Sigmoid colon (tissue), 7 donors: ENCODE results near the gene CDH13. TPM values are rescaled to one million over a fixed set of nuclear protein-coding genes. Genes with fewer than 3 reads are reported as not detected.

Experiments used
- DNase-seq: peaks from one replicate; pipeline ENCODE4 v3.0.0-alpha.2; 2019
- H3K27ac ChIP-seq, 4 donors: fragments of 200-600 bp; sonication (generic); one replicate each; pipeline ENCODE4 v1.5.1; 2016 to 2019; ENCODE audit warnings: mild to moderate bottlenecking in 1 of 4
- H3K27me3 ChIP-seq, 3 donors: fragments of 200-600 bp; sonication (generic); one replicate each; pipeline ENCODE4 v1.5.1; 2019; ENCODE audit warnings: mild to moderate bottlenecking in 1 of 3
- H3K36me3 ChIP-seq, 4 donors: fragments of 200-600 bp; sonication (generic); one replicate each; pipeline ENCODE4 v1.5.1; 2016 to 2019
- H3K4me1 ChIP-seq, 4 donors: fragments of 200-600 bp; sonication (generic); one replicate each; pipeline ENCODE4 v1.5.1; 2017 to 2019
- H3K4me3 ChIP-seq, 4 donors: fragments of 200-600 bp; sonication (generic); one replicate each; pipeline ENCODE4 v1.5.1; 2017 to 2019; ENCODE audit warnings: mild to moderate bottlenecking in 2 of 4, moderate library complexity in 1 of 4
- H3K9me3 ChIP-seq, 4 donors: fragments of 200-600 bp in 3 of 4; sonication (generic) in 3 of 4; one replicate each; pipeline versions ENCODE4 v1.5.1 to v1.6.1; 2013 to 2019
- EP300 ChIP-seq, 4 donors: sonication (generic); formaldehyde crosslinking; IDR thresholded peaks; one replicate each; pipeline ENCODE4 v1.6.1; 2017; ENCODE audit warnings: antibody characterized with exemption in 4 of 4
- POLR2A ChIP-seq, 2 donors: fragments of 450-650 bp; IDR thresholded peaks; one replicate each; pipeline ENCODE4 v1.6.1; 2016; ENCODE audit warnings: antibody characterized with exemption in 2 of 2, mild to moderate bottlenecking in 2 of 2, moderate library complexity in 2 of 2
- POLR2AphosphoS5 ChIP-seq, 4 donors: sonication (generic); formaldehyde crosslinking; IDR thresholded peaks; one replicate each; pipeline ENCODE4 v1.6.1; 2017; ENCODE audit warnings: antibody characterized with exemption in 4 of 4
- WGBS, 2 donors: extraction: QIAGEN DNeasy Blood & Tissue Kit; methylation state at CpG; one replicate each; pipeline ENCODE4 v1.1.7; 2013; 5-methylcytosine and 5-hydroxymethylcytosine counted together
- intact Hi-C: fragments of 100-400 bp; cut with DNase I; formaldehyde crosslinking; loops from one replicate; pipeline ENCODE4 v1.15.1; 2023
- polyA plus RNA-seq, 3 donors: library from polyadenylated mRNA; stranded (reverse); fragments of 200-250 nt; gene quantifications; one replicate each; pipeline ENCODE4 v1.2.3, GENCODE V29; 2013
- total RNA-seq, 4 donors: library from RNA; depleted of rRNA; stranded (reverse); fragments of >200 nt; gene quantifications; one replicate each; pipeline ENCODE4 v1.1.0, GENCODE V29; 2016
- TF ChIP-seq, protein P1 (sequence below), 4 experiments: fragments of 450-650 bp in 3 of 4; fragments of 200-600 bp in 1 of 4; IDR thresholded peaks; one replicate each; pipeline ENCODE4 v1.5.1; 2016 to 2019; ENCODE audit warnings: antibody characterized with exemption in 4 of 4, mild to moderate bottlenecking in 3 of 4, moderate library complexity in 2 of 4
- donor health status: healthy with polysubstance abuse.
- donor health status: Bipolar disorder and iron deficiency.
- donor health status: healthy.

CDH13 gene
- total and polyA plus RNA-seq, 7 donors, result 0.60 to 17.6 (median 11.8) TPM

DNA sequence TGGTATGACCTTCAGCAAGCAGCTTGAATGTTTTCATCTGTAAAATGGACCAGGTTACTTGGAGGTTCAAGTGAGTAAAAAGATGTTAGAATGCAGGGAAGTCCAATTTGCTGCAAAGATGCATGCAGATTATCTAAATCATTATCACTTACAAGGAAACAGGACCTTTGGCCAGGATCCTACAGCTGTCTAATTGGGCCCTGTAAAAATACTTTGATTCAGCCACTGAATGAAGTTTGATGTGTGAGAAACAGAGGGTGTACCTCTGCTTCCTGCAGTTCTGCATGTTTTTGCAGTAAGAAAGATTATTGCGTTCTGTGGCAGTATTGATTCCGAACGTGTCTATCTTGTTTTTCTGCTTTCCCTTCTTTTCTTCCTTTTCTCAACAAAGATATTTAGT lies 10.2 kb downstream of the CDH13 start:
- Histone ChIP-seq H3K27me3 (no peaks in the 10 kb centered on the region), H3K4me1 (peaks cover 0 to 13% (median 8%) of the 10 kb centered on the region in 4 donors), H3K27ac (no peak overlapping the region), H3K4me3 (no peak overlapping the region), H3K36me3 (no peaks in the 10 kb centered on the region), H3K9me3 (no peaks in the 10 kb centered on the region)
- WGBS, 2 donors, result 18 to 72% methylated on average over 3 of the region's 3 CpGs
- intact Hi-C loops, result no loop called here
- DNase-seq, result no peak
- TF ChIP-seq EP300 (IDR thresholded peaks at IDR 0.05) (no peak), POLR2AphosphoS5 (IDR thresholded peaks at IDR 0.05) (no peak), POLR2A (IDR thresholded peaks at IDR 0.05) (no peak)
- TF ChIP-seq, protein P1, sequence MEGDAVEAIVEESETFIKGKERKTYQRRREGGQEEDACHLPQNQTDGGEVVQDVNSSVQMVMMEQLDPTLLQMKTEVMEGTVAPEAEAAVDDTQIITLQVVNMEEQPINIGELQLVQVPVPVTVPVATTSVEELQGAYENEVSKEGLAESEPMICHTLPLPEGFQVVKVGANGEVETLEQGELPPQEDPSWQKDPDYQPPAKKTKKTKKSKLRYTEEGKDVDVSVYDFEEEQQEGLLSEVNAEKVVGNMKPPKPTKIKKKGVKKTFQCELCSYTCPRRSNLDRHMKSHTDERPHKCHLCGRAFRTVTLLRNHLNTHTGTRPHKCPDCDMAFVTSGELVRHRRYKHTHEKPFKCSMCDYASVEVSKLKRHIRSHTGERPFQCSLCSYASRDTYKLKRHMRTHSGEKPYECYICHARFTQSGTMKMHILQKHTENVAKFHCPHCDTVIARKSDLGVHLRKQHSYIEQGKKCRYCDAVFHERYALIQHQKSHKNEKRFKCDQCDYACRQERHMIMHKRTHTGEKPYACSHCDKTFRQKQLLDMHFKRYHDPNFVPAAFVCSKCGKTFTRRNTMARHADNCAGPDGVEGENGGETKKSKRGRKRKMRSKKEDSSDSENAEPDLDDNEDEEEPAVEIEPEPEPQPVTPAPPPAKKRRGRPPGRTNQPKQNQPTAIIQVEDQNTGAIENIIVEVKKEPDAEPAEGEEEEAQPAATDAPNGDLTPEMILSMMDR (IDR thresholded peaks at IDR 0.05), result no peak

DNA sequence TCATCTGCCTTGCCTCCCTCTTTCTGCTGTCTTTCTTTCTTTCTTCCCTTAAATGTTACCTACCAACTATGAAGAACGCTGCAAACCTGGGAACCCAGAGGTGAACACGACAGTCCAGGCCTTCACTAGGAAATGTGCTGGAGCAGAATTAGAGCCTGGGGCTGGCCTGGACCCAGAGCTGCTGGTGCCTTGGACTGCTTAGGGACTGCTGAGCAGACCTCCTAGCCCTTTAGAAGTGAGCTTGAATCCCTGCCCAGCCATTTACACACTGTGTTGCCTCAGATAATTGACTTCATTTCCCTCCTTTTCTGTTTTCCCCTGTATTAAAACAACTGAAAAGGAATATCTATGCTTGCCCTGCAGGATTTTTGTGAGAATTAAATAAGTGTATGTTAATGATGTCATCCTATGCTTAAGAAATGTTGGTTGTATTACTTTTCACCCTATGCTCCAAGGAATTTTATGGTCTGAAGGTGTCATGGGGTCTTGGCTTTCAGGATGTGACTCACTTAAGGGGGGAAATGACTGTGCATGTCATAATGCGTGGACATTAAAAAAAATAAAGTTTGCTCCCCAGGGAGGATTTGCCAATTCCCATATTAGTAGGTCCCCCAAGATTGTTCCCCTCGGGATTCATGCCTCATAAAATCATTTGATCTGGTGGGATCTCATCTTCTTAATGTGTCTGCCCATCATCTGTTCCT lies 11.5 kb downstream of the CDH13 start:
- intact Hi-C loops, result no loop called here
- 67 to 88% methylated on average over 4 of the region's 4 CpGs for WGBS, 2 donors

DNA sequence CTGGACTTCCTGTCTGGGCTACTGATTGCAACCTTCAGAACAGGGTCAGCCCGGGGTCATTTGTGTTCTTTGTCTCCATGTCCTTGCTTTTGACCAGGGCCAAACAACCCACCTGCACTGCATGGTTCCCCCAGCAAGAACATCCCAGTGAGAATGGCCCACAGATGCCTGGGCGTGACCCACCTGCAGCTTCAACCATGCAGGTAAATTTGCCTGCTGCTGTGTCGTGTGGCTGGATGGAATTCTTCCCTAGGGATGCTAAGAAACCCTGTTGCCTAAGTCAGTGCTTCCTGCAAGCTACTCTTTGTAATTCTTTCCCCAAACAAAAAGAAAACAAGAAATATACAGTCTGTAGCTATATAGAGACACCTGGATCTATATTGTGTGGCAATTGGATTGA lies 12.5 kb downstream of the CDH13 start:
- Histone ChIP-seq H3K4me3 (no peak overlapping the region), H3K36me3 (no peaks in the 10 kb centered on the region), H3K4me1 (peaks cover 0 to 4% (median 4%) of the 10 kb centered on the region in 4 donors), H3K9me3 (no peaks in the 10 kb centered on the region), H3K27me3 (no peaks in the 10 kb centered on the region), H3K27ac (no peak overlapping the region)
- DNase-seq, result peak; percentile 30
- TF ChIP-seq POLR2A (IDR thresholded peaks at IDR 0.05) (no peak), EP300 (IDR thresholded peaks at IDR 0.05) (no peak), POLR2AphosphoS5 (IDR thresholded peaks at IDR 0.05) (no peak)
- TF ChIP-seq, protein P1 (IDR thresholded peaks at IDR 0.05), result no peak
- WGBS, 2 donors, result 74 to 77% methylated on average over 3 of the region's 3 CpGs
- intact Hi-C loops, result no loop called here

More for the DNA sequence above, 11.5 kb downstream of the CDH13 start:
- Histone ChIP-seq H3K4me3 (no peak overlapping the region), H3K4me1 (peaks cover 0 to 13% (median 8%) of the 10 kb centered on the region in 4 donors), H3K36me3 (no peaks in the 10 kb centered on the region), H3K9me3 (no peaks in the 10 kb centered on the region), H3K27ac (no peak overlapping the region), H3K27me3 (no peaks in the 10 kb centered on the region)
- DNase-seq, result peak; percentile 3
- TF ChIP-seq, protein P1 (IDR thresholded peaks at IDR 0.05), result no peak

DNA sequence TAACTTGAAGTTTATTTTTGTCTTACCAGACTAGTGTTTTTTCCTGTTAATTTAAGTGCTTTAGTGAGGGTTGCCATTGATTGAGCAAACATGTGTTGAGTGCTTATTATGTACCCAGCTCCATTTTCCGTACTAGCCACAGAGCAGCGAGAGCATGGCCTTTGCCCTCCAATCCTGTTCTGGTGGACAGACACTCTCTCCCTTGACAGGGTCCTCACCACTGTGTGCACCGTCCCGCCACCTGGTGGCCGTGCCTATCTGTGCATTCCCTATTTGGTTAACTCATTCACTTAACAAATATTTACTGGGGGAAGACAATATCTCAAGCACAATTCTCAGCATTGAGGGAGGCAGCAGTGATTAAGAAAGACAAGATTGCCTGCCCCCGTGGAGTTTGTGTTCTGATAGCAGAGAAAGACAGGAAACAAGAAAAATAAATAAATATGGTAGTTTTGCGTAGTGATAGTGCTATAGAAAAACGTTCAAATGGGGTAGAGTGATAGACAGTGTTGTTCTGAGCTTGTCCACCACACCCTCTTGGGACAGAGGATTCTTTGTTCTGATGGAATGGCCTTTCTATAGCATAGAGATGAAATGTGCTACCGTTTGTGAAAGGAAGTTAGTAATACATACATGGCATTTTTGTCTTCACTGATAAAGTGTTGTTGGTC lies 13.0 kb downstream of the CDH13 start:
- DNase-seq, result peak; percentile 56
- no peaks in the 10 kb centered on the region for H3K9me3 ChIP-seq
- TF ChIP-seq, protein P1 (IDR thresholded peaks at IDR 0.05), result peak in 3 of 4 experiments; percentile 25 to 37 (median 28)
- TF ChIP-seq POLR2AphosphoS5 (IDR thresholded peaks at IDR 0.05), result no peak
- no peaks in the 10 kb centered on the region for H3K4me1 ChIP-seq
- no peaks in the 10 kb centered on the region for H3K36me3 ChIP-seq
- intact Hi-C loops, result no loop called here
- H3K4me3 ChIP-seq, result no peak overlapping the region
- 14 to 35% methylated on average over 9 of the region's 9 CpGs for WGBS, 2 donors
- H3K27me3 ChIP-seq, result no peaks in the 10 kb centered on the region
- H3K27ac ChIP-seq, result no peak overlapping the region
